Nephron (organoid): Measurements from ENCODE around the gene TRIO.

Experiments used
- H3K27ac Mint-ChIP-seq, 3 experiments: 2 replicates each; pipeline ENCODE4 v1.8.0; 2020; ENCODE audit warnings: mixed read lengths in 3 of 3, mild to moderate bottlenecking in 2 of 3, moderate library complexity in 1 of 3
- H3K27me3 Mint-ChIP-seq: 2 replicates; pipeline ENCODE4 v1.8.0; 2021; ENCODE audit warnings: low read depth, mild to moderate bottlenecking, moderate library complexity, mixed read lengths
- H3K36me3 Mint-ChIP-seq: 2 replicates; pipeline ENCODE4 v1.8.0; 2020; ENCODE audit warnings: low read depth, mixed read lengths
- H3K4me1 Mint-ChIP-seq: 2 replicates; pipeline ENCODE4 v1.8.0; 2020; ENCODE audit warnings: mixed read lengths
- H3K4me3 Mint-ChIP-seq, 3 experiments: 2 replicates each; pipeline ENCODE4 v1.8.0; 2020; ENCODE audit warnings: mild to moderate bottlenecking in 3 of 3, mixed read lengths in 3 of 3, moderate library complexity in 2 of 3
- H3K9me3 Mint-ChIP-seq: 2 replicates; pipeline ENCODE4 v1.8.0; 2020; ENCODE audit warnings: mixed read lengths
- CTCF ChIP-seq, 3 experiments: fragments of 200-600 bp; sonication (generic); IDR thresholded peaks; one replicate each; pipeline ENCODE4 v1.5.0; 2021; ENCODE audit warnings: antibody characterized with exemption in 3 of 3; ENCODE audit not compliant: unreplicated experiment in 3 of 3

The TRIO gene

GRCh38 chr5:14532180-14532579 is 389.0 kb downstream of the TRIO start:
- Mint-ChIP-seq H3K36me3 (no peaks in the 10 kb centered on the region), H3K4me1 (peaks cover 11% of the 10 kb centered on the region), H3K4me3 (no peak overlapping the region), H3K9me3 (no peaks in the 10 kb centered on the region), H3K27me3 (no peaks in the 10 kb centered on the region), H3K27ac (no peak overlapping the region)
- TF ChIP-seq CTCF (IDR thresholded peaks at IDR 0.05; ENCODE audit: unreplicated experiment in 3 of 3) = no peak

- Mint-ChIP-seq H3K36me3 (no peaks in the 10 kb centered on the region), H3K27ac (peak overlapping the region; percentile 31 to 68 (median 35)), H3K27me3 (no peaks in the 10 kb centered on the region), H3K4me3 (no peak overlapping the region), H3K9me3 (peaks cover 16% of the 10 kb centered on the region), H3K4me1 (peaks cover 11% of the 10 kb centered on the region)
- no peak for TF ChIP-seq CTCF (IDR thresholded peaks at IDR 0.05; ENCODE audit: unreplicated experiment in 3 of 3)
Observed at GRCh38 chr5:14534773-14535172, 391.6 kb downstream of the TRIO start.

- H3K27ac Mint-ChIP-seq = no peak overlapping the region
- no peaks in the 10 kb centered on the region for H3K36me3 Mint-ChIP-seq
- TF ChIP-seq CTCF (IDR thresholded peaks at IDR 0.05; ENCODE audit: unreplicated experiment in 3 of 3) = no peak
Observed at GRCh38 chr5:14545308-14545707, 402.2 kb downstream of the TRIO start.

GRCh38 chr5:14545862-14546261 is 402.7 kb downstream of the TRIO start:
- H3K4me3 Mint-ChIP-seq = no peak overlapping the region
- no peaks in the 10 kb centered on the region for H3K4me1 Mint-ChIP-seq
- no peak for TF ChIP-seq CTCF (IDR thresholded peaks at IDR 0.05; ENCODE audit: unreplicated experiment in 3 of 3)
- peaks cover 15% of the 10 kb centered on the region for H3K9me3 Mint-ChIP-seq
- H3K27ac Mint-ChIP-seq = no peak overlapping the region
- H3K36me3 Mint-ChIP-seq = no peaks in the 10 kb centered on the region
- H3K27me3 Mint-ChIP-seq = peaks cover 3% of the 10 kb centered on the region

More at GRCh38 chr5:14545308-14545707, 402.2 kb downstream of the TRIO start:
- H3K4me1 Mint-ChIP-seq = no peaks in the 10 kb centered on the region
- no peak overlapping the region for H3K4me3 Mint-ChIP-seq
- H3K27me3 Mint-ChIP-seq = peaks cover 3% of the 10 kb centered on the region
- peaks cover 19% of the 10 kb centered on the region for H3K9me3 Mint-ChIP-seq

- no peaks in the 10 kb centered on the region for H3K36me3 Mint-ChIP-seq
- H3K9me3 Mint-ChIP-seq = peaks cover 5% of the 10 kb centered on the region
- H3K4me1 Mint-ChIP-seq = no peaks in the 10 kb centered on the region
- H3K27me3 Mint-ChIP-seq = peaks cover 3% of the 10 kb centered on the region
- TF ChIP-seq CTCF (IDR thresholded peaks at IDR 0.05; ENCODE audit: unreplicated experiment in 3 of 3) = no peak
- no peak overlapping the region for H3K27ac Mint-ChIP-seq
- no peak overlapping the region for H3K4me3 Mint-ChIP-seq
Observed at GRCh38 chr5:14547666-14548065, 404.5 kb downstream of the TRIO start.

- Mint-ChIP-seq H3K4me1 (no peaks in the 10 kb centered on the region), H3K4me3 (no peak overlapping the region), H3K27me3 (no peaks in the 10 kb centered on the region), H3K9me3 (peaks cover 2% of the 10 kb centered on the region), H3K27ac (no peak overlapping the region), H3K36me3 (no peaks in the 10 kb centered on the region)
- no peak for TF ChIP-seq CTCF (IDR thresholded peaks at IDR 0.05; ENCODE audit: unreplicated experiment in 3 of 3)
Observed at GRCh38 chr5:14551211-14551610, 408.1 kb downstream of the TRIO start.
